Heart left ventricle (tissue), 13 donors: ENCODE results near the gene OGFR.

Experiments used
- CTCF ChIP-seq, 12 donors: fragments of 200-600 bp; sonication (generic) in 4 of 12; IDR thresholded peaks; one replicate each; pipeline versions ENCODE4 v1.5.0 to v1.8.0; 2018 to 2022; ENCODE audit warnings: antibody characterized with exemption in 12 of 12, mild to moderate bottlenecking in 5 of 12
- POLR2A ChIP-seq, 2 donors: fragments of 450-650 bp; IDR thresholded peaks; one replicate each; pipeline ENCODE4 v1.6.1; 2017; ENCODE audit warnings: antibody characterized with exemption in 2 of 2, mild to moderate bottlenecking in 2 of 2, moderate library complexity in 2 of 2
- donor health status: ischemic (EF 13 %, LVEDD 7.1; RV severe dilation, severe dysfunction).
- donor health status: DM: no; HTN: yes; CAD: no.
- donor health status: DM: no; HTN: no; CAD: no.
- donor health status: ischemic (EF 25% LVEDD 6.9; RV normal size, moderate dysfunction).
- donor health status: ischemic (EF 25% LVEDD 5.7; RV mildly dilated, moderate dysfunction).
- donor health status: ischemic (EF 35%, LVEDD 5.7; RV mildly dilated, moderate dysfunction).
- donor health status: nonischemic (EF 11% LVEDD 7.7; RV severe dilation, severe dysfunction).
- donor health status: DM: yes; HTN: yes; CAD: no.
- donor health status: PGD.
- donor health status: ischemic (EF 29% LVEDD 5.4; RV normal size, mild dysfunction).
- donor health status: nonischemic (EF 23%, LVEDD 6.1; RV moderate dilation, normal function).

- no peak for TF ChIP-seq CTCF (IDR thresholded peaks at IDR 0.05)
- no peak for TF ChIP-seq POLR2A (IDR thresholded peaks at IDR 0.05)
Measured at GRCh38 chr20:62836967-62837490, 32.4 kb downstream of the OGFR start.
